Astrocyte (in vitro differentiated cells and primary cell): ENCODE measurements around the gene SERPINE1. TPM values are rescaled to one million over a fixed set of nuclear protein-coding genes. Genes with fewer than 3 reads are reported as not detected.
"Not testable (repeated sequence)": the region's sequence is repeated elsewhere in the genome, so short reads cannot be mapped to it uniquely, and the experiment has no call there.

Experiments used
- DNase-seq: peaks from one replicate; pipeline ENCODE4 v3.0.0-alpha.2; 2010; ENCODE audit warnings: low read depth
- FAIRE-seq: peaks from 2 replicates; lab custom pipeline; 2011; peaks lifted over from hg19 to GRCh38; lab: Jason Lieb, UNC
- H2AFZ ChIP-seq: 2 replicates; pipeline ENCODE4 v1.6.0; 2012; ENCODE audit warnings: low read depth, low read length, inconsistent platforms
- H3K27ac ChIP-seq: 2 replicates; pipeline ENCODE4 v1.5.1; 2011; ENCODE audit warnings: low read depth, low read length, inconsistent platforms
- H3K27me3 ChIP-seq: 2 replicates; pipeline ENCODE4 v1.6.0; 2011; ENCODE audit warnings: low read length, inconsistent platforms; ENCODE audit not compliant: insufficient read depth
- H3K36me3 ChIP-seq: 2 replicates; pipeline ENCODE4 v1.5.1; 2011; ENCODE audit warnings: low read length, inconsistent platforms; ENCODE audit not compliant: insufficient read depth
- H3K4me1 ChIP-seq: 2 replicates; pipeline ENCODE4 v1.5.1; 2011; ENCODE audit warnings: low read length, inconsistent platforms; ENCODE audit not compliant: insufficient read depth
- H3K4me2 ChIP-seq: 2 replicates; pipeline ENCODE4 v1.6.0; 2012; ENCODE audit warnings: low read length, inconsistent platforms
- H3K4me3 ChIP-seq: 2 replicates; pipeline ENCODE4 v1.5.1; 2011; ENCODE audit warnings: low read depth, mild to moderate bottlenecking, low read length, inconsistent platforms; ENCODE audit not compliant: insufficient read depth
- H3K79me2 ChIP-seq: 2 replicates; pipeline ENCODE4 v1.6.0; 2012; ENCODE audit warnings: mild to moderate bottlenecking, low read length, inconsistent platforms; ENCODE audit not compliant: insufficient read depth
- H3K9ac ChIP-seq: 2 replicates; pipeline ENCODE4 v1.6.0; 2012; ENCODE audit warnings: mild to moderate bottlenecking, low read length, inconsistent platforms
- H3K9me3 ChIP-seq: 2 replicates; pipeline ENCODE4 v1.5.1; 2012; ENCODE audit warnings: low read depth, mild to moderate bottlenecking, low read length, inconsistent platforms; ENCODE audit not compliant: insufficient read depth
- H4K20me1 ChIP-seq: 2 replicates; pipeline ENCODE4 v1.6.0; 2012; ENCODE audit warnings: low read length, inconsistent platforms; ENCODE audit not compliant: insufficient read depth
- H3K27ac Mint-ChIP-seq: one replicate; pipeline ENCODE4 v1.8.0; 2021; ENCODE audit warnings: mild to moderate bottlenecking, mixed read lengths; ENCODE audit not compliant: unreplicated experiment
- H3K27me3 Mint-ChIP-seq: one replicate; pipeline ENCODE4 v1.8.0; 2021; ENCODE audit warnings: low read depth, mixed read lengths; ENCODE audit not compliant: unreplicated experiment
- H3K36me3 Mint-ChIP-seq: one replicate; pipeline ENCODE4 v1.8.0; 2021; ENCODE audit warnings: low read depth, mixed read lengths; ENCODE audit not compliant: unreplicated experiment
- H3K4me1 Mint-ChIP-seq: one replicate; pipeline ENCODE4 v1.8.0; 2021; ENCODE audit warnings: low read depth, mixed read lengths; ENCODE audit not compliant: unreplicated experiment
- H3K4me3 Mint-ChIP-seq: one replicate; pipeline ENCODE4 v1.8.0; 2021; ENCODE audit warnings: mild to moderate bottlenecking, moderate library complexity, mixed read lengths; ENCODE audit not compliant: unreplicated experiment
- H3K9me3 Mint-ChIP-seq: one replicate; pipeline ENCODE4 v1.8.0; 2021; ENCODE audit warnings: mild to moderate bottlenecking, mixed read lengths; ENCODE audit not compliant: unreplicated experiment
- EZH2 ChIP-seq: IDR thresholded peaks from 2 replicates; pipeline ENCODE4 v1.6.1; 2012; ENCODE audit warnings: mild to moderate bottlenecking, low read length, inconsistent platforms; ENCODE audit not compliant: insufficient read depth
- total RNA-seq: library from RNA; stranded (reverse); gene quantifications from 2 replicates; pipeline ENCODE4 v1.2.1, GENCODE V29; 2021
- TF ChIP-seq, protein P1 (sequence below): IDR thresholded peaks from 2 replicates; pipeline ENCODE4 v1.5.1; 2011; ENCODE audit warnings: low read depth, mild to moderate bottlenecking, inconsistent platforms, low read length, moderate library complexity; ENCODE audit not compliant: insufficient read depth

Gene SERPINE1
- total RNA-seq, 1 donor from 2014 or later = 1,496 TPM

DNA sequence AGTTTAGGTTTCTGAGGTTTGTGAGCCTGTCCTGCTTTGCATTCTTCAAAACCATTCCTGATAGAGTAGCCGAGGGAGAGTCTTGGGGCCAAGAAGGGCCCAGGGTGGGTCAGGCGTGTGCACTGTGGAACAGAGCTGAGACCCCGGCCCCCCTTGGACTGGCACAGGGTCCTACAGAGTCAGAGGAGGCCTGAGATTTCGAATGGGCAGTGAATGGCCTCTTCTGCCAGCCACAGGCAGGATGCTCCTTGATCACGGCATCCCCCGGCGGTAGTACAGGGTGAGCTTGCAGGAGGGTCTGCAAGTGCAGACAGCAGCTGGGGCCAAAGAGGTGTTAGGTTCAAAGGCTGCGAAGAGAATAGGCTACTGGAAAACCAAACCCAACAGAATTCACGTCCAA lies 37.0 kb upstream of the SERPINE1 start:
- peaks cover 43% of the 10 kb centered on the region for H3K79me2 ChIP-seq
- Mint-ChIP-seq H3K27me3 (no peaks in the 10 kb centered on the region), H3K4me1 (peaks cover 18% of the 10 kb centered on the region)

DNA sequence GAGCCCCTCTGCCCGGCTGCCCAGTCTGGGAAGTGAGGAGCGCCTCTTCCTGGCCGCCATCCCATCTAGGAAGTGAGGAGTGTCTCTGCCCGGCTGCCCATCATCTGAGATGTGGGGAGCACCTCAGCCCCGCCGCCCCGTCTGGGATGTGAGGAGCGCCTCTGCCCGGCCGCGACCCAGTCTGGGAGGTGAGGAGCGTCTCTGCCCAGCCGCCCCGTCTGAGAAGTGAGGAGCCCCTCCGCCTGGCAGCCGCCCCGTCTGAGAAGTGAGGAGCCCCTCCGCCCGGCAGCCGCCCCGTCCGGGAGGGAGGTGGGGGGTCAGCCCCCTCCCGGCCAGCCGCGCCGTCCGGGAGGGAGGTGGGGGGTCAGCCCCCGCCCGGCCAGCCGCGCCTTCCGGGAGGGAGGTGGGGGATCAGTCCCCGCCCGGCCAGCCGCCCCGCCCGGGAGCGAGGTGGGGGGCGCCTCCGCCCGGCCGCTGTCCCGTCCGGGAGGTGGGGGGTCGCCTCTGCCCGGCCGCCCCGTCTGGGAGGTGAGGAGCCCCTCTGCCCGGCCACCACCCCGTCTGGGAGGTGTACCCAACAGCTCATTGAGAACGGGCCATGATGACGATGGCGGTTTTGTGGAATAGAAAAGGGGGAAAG lies 34.5 kb upstream of the SERPINE1 start:
- H3K4me3 ChIP-seq, H3K27ac ChIP-seq, DNase-seq, H3K9me3 Mint-ChIP-seq, FAIRE-seq, H3K27me3 ChIP-seq, H2AFZ ChIP-seq, H3K9me3 ChIP-seq, H4K20me1 ChIP-seq, H3K4me2 ChIP-seq, H3K27me3 Mint-ChIP-seq, H3K27ac Mint-ChIP-seq, H3K4me3 Mint-ChIP-seq, H3K9ac ChIP-seq, H3K36me3 ChIP-seq: not testable (repeated sequence)
- Mint-ChIP-seq H3K36me3 (peaks cover 14% of the 10 kb centered on the region), H3K4me1 (peaks cover 20% of the 10 kb centered on the region)
- peaks cover 21% of the 10 kb centered on the region for H3K4me1 ChIP-seq
- peaks cover 34% of the 10 kb centered on the region for H3K79me2 ChIP-seq

More for the DNA sequence above, 37.0 kb upstream of the SERPINE1 start:
- Histone ChIP-seq H3K4me1 (peaks cover 27% of the 10 kb centered on the region), H3K4me2 (no peak overlapping the region), H3K9ac (no peak overlapping the region), H3K27me3 (no peaks in the 10 kb centered on the region), H4K20me1 (no peaks in the 10 kb centered on the region), H3K9me3 (no peaks in the 10 kb centered on the region), H3K27ac (no peak overlapping the region), H3K36me3 (no peaks in the 10 kb centered on the region), H3K4me3 (no peak overlapping the region), H2AFZ (no peak overlapping the region)
- TF ChIP-seq, protein P1, sequence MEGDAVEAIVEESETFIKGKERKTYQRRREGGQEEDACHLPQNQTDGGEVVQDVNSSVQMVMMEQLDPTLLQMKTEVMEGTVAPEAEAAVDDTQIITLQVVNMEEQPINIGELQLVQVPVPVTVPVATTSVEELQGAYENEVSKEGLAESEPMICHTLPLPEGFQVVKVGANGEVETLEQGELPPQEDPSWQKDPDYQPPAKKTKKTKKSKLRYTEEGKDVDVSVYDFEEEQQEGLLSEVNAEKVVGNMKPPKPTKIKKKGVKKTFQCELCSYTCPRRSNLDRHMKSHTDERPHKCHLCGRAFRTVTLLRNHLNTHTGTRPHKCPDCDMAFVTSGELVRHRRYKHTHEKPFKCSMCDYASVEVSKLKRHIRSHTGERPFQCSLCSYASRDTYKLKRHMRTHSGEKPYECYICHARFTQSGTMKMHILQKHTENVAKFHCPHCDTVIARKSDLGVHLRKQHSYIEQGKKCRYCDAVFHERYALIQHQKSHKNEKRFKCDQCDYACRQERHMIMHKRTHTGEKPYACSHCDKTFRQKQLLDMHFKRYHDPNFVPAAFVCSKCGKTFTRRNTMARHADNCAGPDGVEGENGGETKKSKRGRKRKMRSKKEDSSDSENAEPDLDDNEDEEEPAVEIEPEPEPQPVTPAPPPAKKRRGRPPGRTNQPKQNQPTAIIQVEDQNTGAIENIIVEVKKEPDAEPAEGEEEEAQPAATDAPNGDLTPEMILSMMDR = no peak
- no peak for TF ChIP-seq EZH2
- Mint-ChIP-seq H3K4me3 (no peak overlapping the region), H3K9me3 (no peaks in the 10 kb centered on the region), H3K27ac (no peak overlapping the region), H3K36me3 (peaks cover 11% of the 10 kb centered on the region)
- DNase-seq = no peak
- no peak for FAIRE-seq

DNA sequence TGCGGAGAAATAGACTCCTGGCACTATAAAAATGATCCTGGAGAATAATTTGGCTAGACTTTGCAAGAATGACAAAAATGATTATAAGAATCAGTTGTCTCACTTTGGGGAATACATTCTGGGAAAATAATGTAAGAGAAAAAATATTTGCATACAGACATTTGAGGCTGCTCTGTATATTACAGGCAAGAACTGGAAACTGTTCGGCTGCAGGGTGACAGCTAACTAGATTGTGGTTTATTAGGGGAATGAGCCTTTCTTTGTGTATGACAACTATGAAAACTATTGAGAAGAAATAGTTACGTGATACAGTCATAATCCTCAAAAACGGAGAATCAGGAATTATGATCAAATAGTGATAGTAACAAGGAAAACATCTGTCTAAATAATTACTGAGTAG lies 33.0 kb upstream of the SERPINE1 start:
- Histone ChIP-seq H4K20me1 (no peaks in the 10 kb centered on the region), H3K27ac (peak overlapping the region; percentile 93), H3K27me3 (no peaks in the 10 kb centered on the region), H2AFZ (no peak overlapping the region), H3K4me2 (peak overlapping the region; percentile 73), H3K9ac (peak overlapping the region; percentile 75), H3K36me3 (no peaks in the 10 kb centered on the region), H3K9me3 (no peaks in the 10 kb centered on the region), H3K4me3 (no peak overlapping the region), H3K4me1 (peaks cover 21% of the 10 kb centered on the region), H3K79me2 (peaks cover 25% of the 10 kb centered on the region)
- peak overlapping the region; percentile 64 for H3K4me3 Mint-ChIP-seq
- H3K27me3 Mint-ChIP-seq = no peaks in the 10 kb centered on the region
- H3K36me3 Mint-ChIP-seq = peaks cover 17% of the 10 kb centered on the region
- peak overlapping the region; percentile 79 for H3K27ac Mint-ChIP-seq
- peaks cover 22% of the 10 kb centered on the region for H3K4me1 Mint-ChIP-seq
- DNase-seq = peak; percentile 88
- no peaks in the 10 kb centered on the region for H3K9me3 Mint-ChIP-seq
- TF ChIP-seq, protein P1 = no peak
- no peak for TF ChIP-seq EZH2
- peak; percentile 98 for FAIRE-seq
